Natural killer cell (primary cell): ENCODE measurements around the gene BRME1. TPM values are rescaled to one million over a fixed set of nuclear protein-coding genes. Genes with fewer than 3 reads are reported as not detected.

Experiments used
- ATAC-seq, 3 donors: fragments of 150-1000 bp in 2 of 3; fragments of 200-7000 bp in 1 of 3; cut with Tn5 transposase; 1 replicate in 1 of 3; 2 replicates in 2 of 3; pipeline ENCODE4 v1.10.0; 2021; ENCODE audit warnings: mild to moderate bottlenecking in 2 of 3, moderate library complexity in 2 of 3
- DNase-seq, 2 donors: peaks; one replicate each; pipeline versions ENCODE4 v3.0.0 to v3.0.0-alpha.2; 2013 to 2021; ENCODE audit warnings: mixed read lengths in 1 of 2
- H3K27ac ChIP-seq: one replicate; pipeline ENCODE4 v1.5.1; 2013; ENCODE audit warnings: mild to moderate bottlenecking, low read length
- H3K27me3 ChIP-seq: one replicate; pipeline ENCODE4 v1.6.1; 2013; ENCODE audit warnings: low read length; ENCODE audit not compliant: control insufficient read depth, insufficient read depth
- H3K36me3 ChIP-seq: one replicate; pipeline ENCODE4 v1.6.1; 2013; ENCODE audit warnings: low read length; ENCODE audit not compliant: control insufficient read depth, insufficient read depth
- H3K4me1 ChIP-seq: one replicate; pipeline ENCODE4 v1.6.1; 2013; ENCODE audit warnings: low read length; ENCODE audit not compliant: control insufficient read depth, insufficient read depth
- H3K4me3 ChIP-seq: one replicate; pipeline ENCODE4 v1.5.1; 2013; ENCODE audit warnings: low read length
- H3K9me3 ChIP-seq: one replicate; pipeline ENCODE4 v1.6.1; 2013; ENCODE audit warnings: low read length; ENCODE audit not compliant: control insufficient read depth, insufficient read depth
- H3K27ac Mint-ChIP-seq, 2 donors: one replicate each; pipeline ENCODE4 v1.8.0; 2022; ENCODE audit warnings: mild to moderate bottlenecking in 2 of 2, mixed read lengths in 2 of 2, moderate library complexity in 1 of 2
- H3K27me3 Mint-ChIP-seq, 2 donors: one replicate each; pipeline ENCODE4 v1.8.0; 2022; ENCODE audit warnings: low read depth in 2 of 2, mixed read lengths in 2 of 2
- H3K36me3 Mint-ChIP-seq: one replicate; pipeline ENCODE4 v1.8.0; 2022; ENCODE audit warnings: mixed read lengths
- H3K4me1 Mint-ChIP-seq, 2 donors: one replicate each; pipeline ENCODE4 v1.8.0; 2022; ENCODE audit warnings: mixed read lengths in 2 of 2
- H3K4me3 Mint-ChIP-seq: one replicate; pipeline ENCODE4 v1.8.0; 2022; ENCODE audit warnings: mild to moderate bottlenecking, moderate library complexity, mixed read lengths
- H3K9me3 Mint-ChIP-seq, 2 donors: one replicate each; pipeline ENCODE4 v1.8.0; 2022; ENCODE audit warnings: mixed read lengths in 2 of 2
- CTCF ChIP-seq: fragments of 200-600 bp; IDR thresholded peaks from one replicate; pipeline ENCODE4 v1.8.0; 2022; ENCODE audit warnings: antibody characterized with exemption
- WGBS: methylation state at CpG from one replicate; pipeline ENCODE4 v1.1.7; 2013; ENCODE audit warnings: missing lambda C conversion rate; ENCODE audit not compliant: insufficient coverage; 5-methylcytosine and 5-hydroxymethylcytosine counted together
- intact Hi-C: fragments of 100-400 bp; cut with micrococcal nuclease; formaldehyde crosslinking; loops from one replicate; pipeline ENCODE4 v1.14.2; 2022
- total RNA-seq, 4 donors: library from RNA; stranded (reverse); fragments of 120-200 nt in 1 of 4; gene quantifications; one replicate each; pipeline versions ENCODE4 v1.2.3 to v1.2.4, GENCODE V29; 2013 to 2022

Gene BRME1
- total RNA-seq, 3 donors from 2014 or later (not counting 1 experiment from before 2014, with no cell fraction given): 3.8 to 7.7 (median 4.0) TPM

- Mint-ChIP-seq H3K4me1 (peaks cover 45 to 74% of the 10 kb centered on the region in 2 donors), H3K27ac (peak overlapping the region; percentile 99 to 100), H3K9me3 (no peaks in the 10 kb centered on the region), H3K4me3 (peak overlapping the region; percentile 93), H3K36me3 (no peaks in the 10 kb centered on the region), H3K27me3 (no peaks in the 10 kb centered on the region)
- Histone ChIP-seq H3K27me3 (no peaks in the 10 kb centered on the region), H3K27ac (peak overlapping the region; percentile 94), H3K9me3 (no peaks in the 10 kb centered on the region), H3K4me3 (peak overlapping the region; percentile 69), H3K4me1 (peaks cover 89% of the 10 kb centered on the region), H3K36me3 (peaks cover 9% of the 10 kb centered on the region)
- intact Hi-C loops: loop anchor here (1.0 to 2.0 kb wide), 2 partner anchors 8 to 23 kb away; no protein-coding TSS in a partner anchor
- DNase-seq (peak; percentile 80 to 87), ATAC-seq (peak; percentile 22 to 52 (median 29))
- WGBS: under 1% methylated on average over 36 of the region's 36 CpGs
- no peak for TF ChIP-seq CTCF
Observed at GRCh38 chr19:13839130-13839937, 66.6 kb downstream of the BRME1 start.

GRCh38 chr19:13838435-13839129 lies 67.3 kb downstream of the BRME1 start:
- 45% methylated on average over 18 of the region's 18 CpGs for WGBS
- TF ChIP-seq CTCF: no peak
- Histone ChIP-seq H3K27me3 (no peaks in the 10 kb centered on the region), H3K4me1 (peaks cover 89% of the 10 kb centered on the region), H3K9me3 (no peaks in the 10 kb centered on the region), H3K27ac (peak overlapping the region; percentile 94), H3K36me3 (peaks cover 14% of the 10 kb centered on the region), H3K4me3 (peak overlapping the region; percentile 69)
- H3K36me3 Mint-ChIP-seq: no peaks in the 10 kb centered on the region
- no peak for ATAC-seq
- peak in 1 of 2 donors; percentile 78 for DNase-seq
- peaks cover 53 to 81% of the 10 kb centered on the region in 2 donors for H3K4me1 Mint-ChIP-seq
- H3K4me3 Mint-ChIP-seq: peak overlapping the region; percentile 93
- H3K9me3 Mint-ChIP-seq: no peaks in the 10 kb centered on the region
- H3K27ac Mint-ChIP-seq: peak overlapping the region; percentile 99 to 100
- intact Hi-C loops: loop anchor here (1.0 to 2.0 kb wide), 2 partner anchors 9 to 24 kb away; no protein-coding TSS in a partner anchor
- H3K27me3 Mint-ChIP-seq: no peaks in the 10 kb centered on the region

- Histone ChIP-seq H3K4me3 (peak overlapping the region; percentile 20), H3K36me3 (peaks cover 14% of the 10 kb centered on the region), H3K9me3 (no peaks in the 10 kb centered on the region), H3K4me1 (peaks cover 80% of the 10 kb centered on the region), H3K27ac (peak overlapping the region; percentile 94), H3K27me3 (no peaks in the 10 kb centered on the region)
- intact Hi-C loops: loop anchor here (2.0 kb wide), 1 partner anchor 51 kb away; no protein-coding TSS in a partner anchor
- Mint-ChIP-seq H3K9me3 (no peaks in the 10 kb centered on the region), H3K4me3 (peak overlapping the region; percentile 93), H3K27me3 (no peaks in the 10 kb centered on the region), H3K4me1 (peaks cover 65 to 78% of the 10 kb centered on the region in 2 donors), H3K36me3 (no peaks in the 10 kb centered on the region), H3K27ac (peak overlapping the region; percentile 99 to 100)
- peak; percentile 47 to 48 for DNase-seq
- 18% methylated on average over 21 of the region's 21 CpGs for WGBS
- TF ChIP-seq CTCF: no peak
- ATAC-seq: no peak
Observed at GRCh38 chr19:13835791-13836723, 69.9 kb downstream of the BRME1 start.
